Ishikawa (cell line): ENCODE data around the gene SLC6A1.

Source experiments
- CEBPB ChIP-seq: IDR thresholded peaks from 2 replicates; pipeline ENCODE4 v1.6.1; 2012
- CREB1 ChIP-seq: IDR thresholded peaks from 2 replicates; pipeline ENCODE4 v1.6.1; 2012; ENCODE audit warnings: low read depth
- EGR1 ChIP-seq: IDR thresholded peaks from 2 replicates; pipeline ENCODE4 v1.6.1; 2012
- EP300 ChIP-seq: IDR thresholded peaks from 2 replicates; pipeline ENCODE4 v1.6.1; 2012; ENCODE audit warnings: borderline replicate concordance
- FOXM1 ChIP-seq: IDR thresholded peaks from 2 replicates; pipeline ENCODE4 v1.6.1; 2012; ENCODE audit warnings: low read depth, borderline replicate concordance
- MAX ChIP-seq: IDR thresholded peaks from 2 replicates; pipeline ENCODE4 v1.6.1; 2012
- NFIC ChIP-seq: IDR thresholded peaks from 2 replicates; pipeline ENCODE4 v1.6.1; 2012
- RAD21 ChIP-seq: IDR thresholded peaks from 2 replicates; pipeline ENCODE4 v1.6.1; 2012; ENCODE audit warnings: low read depth
- REST ChIP-seq: IDR thresholded peaks from 2 replicates; pipeline ENCODE4 v1.6.1; 2012; ENCODE audit warnings: low read depth, mild to moderate bottlenecking
- TAF1 ChIP-seq: IDR thresholded peaks from 2 replicates; pipeline ENCODE4 v1.6.1; 2012; ENCODE audit warnings: low read depth, mild to moderate bottlenecking
- TCF12 ChIP-seq: IDR thresholded peaks from 2 replicates; pipeline ENCODE4 v1.6.1; 2012; ENCODE audit warnings: low read depth
- TEAD4 ChIP-seq: IDR thresholded peaks from 2 replicates; pipeline ENCODE4 v1.6.1; 2012
- USF1 ChIP-seq: IDR thresholded peaks from 2 replicates; pipeline ENCODE4 v1.6.1; 2012
- YY1 ChIP-seq: IDR thresholded peaks from 2 replicates; pipeline ENCODE4 v1.6.1; 2012; ENCODE audit warnings: low read depth
- ZBTB7A ChIP-seq: IDR thresholded peaks from 2 replicates; pipeline ENCODE4 v1.6.1; 2012; ENCODE audit warnings: low read depth

SLC6A1 gene

GRCh38 chr3:10952525-10952924 is 40.0 kb upstream of the SLC6A1 start:
- TF ChIP-seq REST (no peak), RAD21 (no peak), TEAD4 (no peak), USF1 (no peak), ZBTB7A (no peak), CEBPB (no peak), MAX (no peak), NFIC (no peak), CREB1 (no peak), FOXM1 (no peak), TCF12 (no peak), TAF1 (no peak)

- TF ChIP-seq RAD21: no peak
- TF ChIP-seq NFIC: no peak
- TF ChIP-seq MAX: no peak
- no peak for TF ChIP-seq REST
- no peak for TF ChIP-seq CREB1
- no peak for TF ChIP-seq YY1
- no peak for TF ChIP-seq EGR1
- no peak for TF ChIP-seq FOXM1
- no peak for TF ChIP-seq CEBPB
- TF ChIP-seq USF1: no peak
- no peak for TF ChIP-seq ZBTB7A
- TF ChIP-seq TCF12: no peak
- TF ChIP-seq TAF1: no peak
- TF ChIP-seq TEAD4: no peak
- no peak for TF ChIP-seq EP300
Observed at GRCh38 chr3:10954740-10955139, 37.8 kb upstream of the SLC6A1 start.

- TF ChIP-seq REST: no peak
- TF ChIP-seq EP300: no peak
- TF ChIP-seq CEBPB: no peak
- no peak for TF ChIP-seq ZBTB7A
- TF ChIP-seq MAX: no peak
- no peak for TF ChIP-seq NFIC
- no peak for TF ChIP-seq TEAD4
- no peak for TF ChIP-seq TAF1
- no peak for TF ChIP-seq CREB1
- TF ChIP-seq EGR1: no peak
- no peak for TF ChIP-seq USF1
- no peak for TF ChIP-seq RAD21
- no peak for TF ChIP-seq YY1
- TF ChIP-seq TCF12: no peak
- no peak for TF ChIP-seq FOXM1
Observed at GRCh38 chr3:10955711-10956453, 36.7 kb upstream of the SLC6A1 start.

- TF ChIP-seq USF1 (no peak), TCF12 (no peak), MAX (no peak), EP300 (no peak), FOXM1 (no peak), ZBTB7A (no peak), TEAD4 (no peak), RAD21 (no peak), CREB1 (no peak), CEBPB (no peak), TAF1 (no peak), EGR1 (no peak)
Observed at GRCh38 chr3:10956531-10956930, 36.0 kb upstream of the SLC6A1 start.
